Neural cell (in vitro differentiated cells): Measurements from ENCODE around the gene RAI1.

Source experiments
- EP300 ChIP-seq: fragments of 450-650 bp; conservative IDR thresholded peaks from 2 replicates; pipeline ENCODE4 v1.6.1; 2014; ENCODE audit warnings: antibody characterized with exemption, mild to moderate bottlenecking, moderate library complexity; ENCODE audit not compliant: poor library complexity, severe bottlenecking
- EZH2 ChIP-seq: fragments of 200-600, 300-800 bp; shearing (Covaris generic), sonication (generic); IDR thresholded peaks from 2 replicates; pipeline ENCODE4 v1.6.1; 2014; ENCODE audit warnings: antibody characterized with exemption, low read length, borderline replicate concordance, mild to moderate bottlenecking; ENCODE audit not compliant: insufficient read depth, poor library complexity, severe bottlenecking
- MXI1 ChIP-seq: fragments of 450-650 bp; conservative IDR thresholded peaks from 2 replicates; pipeline ENCODE4 v1.6.1; 2014; ENCODE audit warnings: antibody characterized with exemption, mild to moderate bottlenecking; ENCODE audit not compliant: poor library complexity, severe bottlenecking
- POLR2AphosphoS5 ChIP-seq: IDR thresholded peaks from 2 replicates; pipeline ENCODE4 v1.6.1; 2012
- RAD21 ChIP-seq: fragments of 450-650 bp; conservative IDR thresholded peaks from 2 replicates; pipeline ENCODE4 v1.6.1; 2014; ENCODE audit warnings: antibody characterized with exemption, mild to moderate bottlenecking, moderate library complexity
- TAF1 ChIP-seq: IDR thresholded peaks from 2 replicates; pipeline ENCODE4 v1.6.1; 2012; ENCODE audit warnings: low read depth
- TF ChIP-seq, protein P1 (sequence below): fragments of 450-650 bp; IDR thresholded peaks from 2 replicates; pipeline ENCODE4 v1.5.1; 2014; ENCODE audit warnings: antibody characterized with exemption, mild to moderate bottlenecking, moderate library complexity; ENCODE audit not compliant: poor library complexity, severe bottlenecking
- TF ChIP-seq, protein P2 (sequence below): IDR thresholded peaks from 2 replicates; pipeline ENCODE4 v1.6.1; 2012; ENCODE audit warnings: borderline replicate concordance

DNA sequence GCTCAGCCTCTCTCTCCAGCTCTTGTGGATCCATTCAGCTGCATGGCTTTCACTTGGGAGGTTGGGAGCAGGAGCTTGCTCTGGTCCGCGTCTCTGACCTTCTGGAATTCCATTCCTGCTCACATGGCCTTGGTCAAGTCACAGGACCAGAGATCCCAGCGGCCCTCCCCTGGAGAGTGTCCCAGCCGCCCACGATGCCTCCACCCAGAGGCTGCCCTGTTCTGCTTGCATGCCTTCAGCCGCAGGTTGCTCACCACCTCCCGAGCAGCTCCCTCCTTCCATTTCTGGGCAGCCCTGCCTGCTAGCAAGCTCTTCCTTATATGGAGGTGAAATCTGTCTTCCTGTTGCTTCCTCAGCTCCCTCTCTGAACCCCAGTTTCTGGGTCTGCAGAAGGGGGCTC is 32.6 kb downstream of the RAI1 start:
- TF ChIP-seq RAD21 (no peak), EP300 (no peak), EZH2 (no peak), MXI1 (no peak), POLR2AphosphoS5 (no peak), TAF1 (no peak)
- TF ChIP-seq, protein P1, sequence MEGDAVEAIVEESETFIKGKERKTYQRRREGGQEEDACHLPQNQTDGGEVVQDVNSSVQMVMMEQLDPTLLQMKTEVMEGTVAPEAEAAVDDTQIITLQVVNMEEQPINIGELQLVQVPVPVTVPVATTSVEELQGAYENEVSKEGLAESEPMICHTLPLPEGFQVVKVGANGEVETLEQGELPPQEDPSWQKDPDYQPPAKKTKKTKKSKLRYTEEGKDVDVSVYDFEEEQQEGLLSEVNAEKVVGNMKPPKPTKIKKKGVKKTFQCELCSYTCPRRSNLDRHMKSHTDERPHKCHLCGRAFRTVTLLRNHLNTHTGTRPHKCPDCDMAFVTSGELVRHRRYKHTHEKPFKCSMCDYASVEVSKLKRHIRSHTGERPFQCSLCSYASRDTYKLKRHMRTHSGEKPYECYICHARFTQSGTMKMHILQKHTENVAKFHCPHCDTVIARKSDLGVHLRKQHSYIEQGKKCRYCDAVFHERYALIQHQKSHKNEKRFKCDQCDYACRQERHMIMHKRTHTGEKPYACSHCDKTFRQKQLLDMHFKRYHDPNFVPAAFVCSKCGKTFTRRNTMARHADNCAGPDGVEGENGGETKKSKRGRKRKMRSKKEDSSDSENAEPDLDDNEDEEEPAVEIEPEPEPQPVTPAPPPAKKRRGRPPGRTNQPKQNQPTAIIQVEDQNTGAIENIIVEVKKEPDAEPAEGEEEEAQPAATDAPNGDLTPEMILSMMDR, result no peak
- TF ChIP-seq, protein P2, sequence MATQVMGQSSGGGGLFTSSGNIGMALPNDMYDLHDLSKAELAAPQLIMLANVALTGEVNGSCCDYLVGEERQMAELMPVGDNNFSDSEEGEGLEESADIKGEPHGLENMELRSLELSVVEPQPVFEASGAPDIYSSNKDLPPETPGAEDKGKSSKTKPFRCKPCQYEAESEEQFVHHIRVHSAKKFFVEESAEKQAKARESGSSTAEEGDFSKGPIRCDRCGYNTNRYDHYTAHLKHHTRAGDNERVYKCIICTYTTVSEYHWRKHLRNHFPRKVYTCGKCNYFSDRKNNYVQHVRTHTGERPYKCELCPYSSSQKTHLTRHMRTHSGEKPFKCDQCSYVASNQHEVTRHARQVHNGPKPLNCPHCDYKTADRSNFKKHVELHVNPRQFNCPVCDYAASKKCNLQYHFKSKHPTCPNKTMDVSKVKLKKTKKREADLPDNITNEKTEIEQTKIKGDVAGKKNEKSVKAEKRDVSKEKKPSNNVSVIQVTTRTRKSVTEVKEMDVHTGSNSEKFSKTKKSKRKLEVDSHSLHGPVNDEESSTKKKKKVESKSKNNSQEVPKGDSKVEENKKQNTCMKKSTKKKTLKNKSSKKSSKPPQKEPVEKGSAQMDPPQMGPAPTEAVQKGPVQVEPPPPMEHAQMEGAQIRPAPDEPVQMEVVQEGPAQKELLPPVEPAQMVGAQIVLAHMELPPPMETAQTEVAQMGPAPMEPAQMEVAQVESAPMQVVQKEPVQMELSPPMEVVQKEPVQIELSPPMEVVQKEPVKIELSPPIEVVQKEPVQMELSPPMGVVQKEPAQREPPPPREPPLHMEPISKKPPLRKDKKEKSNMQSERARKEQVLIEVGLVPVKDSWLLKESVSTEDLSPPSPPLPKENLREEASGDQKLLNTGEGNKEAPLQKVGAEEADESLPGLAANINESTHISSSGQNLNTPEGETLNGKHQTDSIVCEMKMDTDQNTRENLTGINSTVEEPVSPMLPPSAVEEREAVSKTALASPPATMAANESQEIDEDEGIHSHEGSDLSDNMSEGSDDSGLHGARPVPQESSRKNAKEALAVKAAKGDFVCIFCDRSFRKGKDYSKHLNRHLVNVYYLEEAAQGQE, result no peak
